HepG2 (cell line): ENCODE data around the gene MTM1. TPM values are rescaled to one million over a fixed set of nuclear protein-coding genes. Genes with fewer than 3 reads are reported as not detected.

ENCODE experiments used
- ATAC-seq: fragments of 200-7000 bp; cut with Tn5 transposase; 3 replicates; pipeline ENCODE4 v1.9.1; 2020; ENCODE audit warnings: mild to moderate bottlenecking, moderate library complexity
- BruUV-seq: library from RNA; stranded (reverse); fragments of 400-500 nt; replicated peaks from 2 replicates; lab custom pipeline; 2021; lab: Mats Ljungman, UMichigan
- CTCF ChIA-PET: fragments of 300-600 bp; formaldehyde crosslinking; extraction: SDS; loops from one replicate; lab custom pipeline; 2021; ENCODE audit warnings: low total read pairs, inconsistent platforms, low intra/inter-chr PET ratio; lab: Yijun Ruan, JAX
- POLR2A ChIA-PET: fragments of 350-600 bp; sonication (Branson Sonifier 250); formaldehyde crosslinking; loops from one replicate; lab custom pipeline; 2020; ENCODE audit warnings: antibody characterized with exemption, inconsistent platforms; lab: Yijun Ruan, JAX
- DNase-seq: peaks from one replicate; pipeline ENCODE4 v3.0.0-alpha.2; 2015; ENCODE audit warnings: low spot score
- FAIRE-seq: peaks from 3 replicates; lab custom pipeline; 2011; peaks lifted over from hg19 to GRCh38; lab: Jason Lieb, UNC
- H2AFZ ChIP-seq: one replicate; pipeline ENCODE4 v1.6.1; 2011; ENCODE audit warnings: low read length, inconsistent platforms
- H3K27ac ChIP-seq: fragments of 300-600 bp; 3 replicates; pipeline ENCODE4 v1.8.0; 2011; ENCODE audit warnings: mixed run types, mild to moderate bottlenecking, mixed read lengths, low read length, inconsistent platforms; ENCODE audit not compliant: insufficient read depth; ENCODE audit errors: extremely low read length
- H3K27me3 ChIP-seq, 2 experiments: fragments of 200-600 bp in 1 of 2; 2 replicates in 1 of 2; 3 replicates in 1 of 2; pipeline versions ENCODE4 v1.6.0 to v1.8.0; 2011; ENCODE audit warnings: low read length in 2 of 2, mild to moderate bottlenecking in 2 of 2, moderate library complexity in 2 of 2, inconsistent platforms in 1 of 2; ENCODE audit not compliant: insufficient read depth in 2 of 2, control insufficient read depth in 1 of 2
- H3K36me3 ChIP-seq, 2 experiments: fragments of 200-600 bp in 1 of 2; replicated peaks in 1 of 2; 2 replicates in 1 of 2; 3 replicates in 1 of 2; pipeline versions ENCODE4 v1.5.1 to v1.8.0; 2011; ENCODE audit warnings: low read length in 2 of 2, inconsistent platforms in 1 of 2; ENCODE audit not compliant: insufficient read depth in 2 of 2, control insufficient read depth in 1 of 2
- H3K4me1 ChIP-seq: 2 replicates; pipeline ENCODE4 v1.5.1; 2012; ENCODE audit warnings: low read length, inconsistent platforms; ENCODE audit not compliant: insufficient read depth
- H3K4me2 ChIP-seq: 2 replicates; pipeline ENCODE4 v1.6.0; 2011; ENCODE audit warnings: low read depth, low read length, inconsistent platforms
- H3K4me3 ChIP-seq, 3 experiments: fragments of 200-600 bp in 1 of 3; sonication (generic), shearing (Covaris generic) in 1 of 3; replicated peaks in 1 of 3; 2 replicates each; pipeline ENCODE4 v1.5.1; 2011 to 2016; ENCODE audit warnings: low read length in 3 of 3, inconsistent platforms in 2 of 3, low read depth in 2 of 3, mild to moderate bottlenecking in 2 of 3, control low read depth in 1 of 3, mixed read lengths in 1 of 3; ENCODE audit not compliant: insufficient read depth in 1 of 3
- H3K79me2 ChIP-seq: one replicate; pipeline ENCODE4 v1.6.1; 2011; ENCODE audit warnings: low read length, inconsistent platforms; ENCODE audit not compliant: insufficient read depth
- H3K9ac ChIP-seq: 2 replicates; pipeline ENCODE4 v1.6.0; 2011; ENCODE audit warnings: mild to moderate bottlenecking, low read depth, low read length, inconsistent platforms; ENCODE audit not compliant: insufficient read depth
- H3K9me3 ChIP-seq: 2 replicates; pipeline ENCODE4 v1.5.1; 2012; ENCODE audit warnings: mild to moderate bottlenecking, low read length
- H4K20me1 ChIP-seq: 2 replicates; pipeline ENCODE4 v1.6.0; 2011; ENCODE audit warnings: inconsistent platforms, mild to moderate bottlenecking, low read length, moderate library complexity; ENCODE audit not compliant: insufficient read depth
- CAMTA2 ChIP-seq: sonication (generic); formaldehyde crosslinking; IDR thresholded peaks from 2 replicates; pipeline ENCODE4 v1.4.0; 2020; ENCODE audit warnings: mild to moderate bottlenecking, missing genetic modification reagents, borderline replicate concordance
- DDIT3 ChIP-seq: sonication (generic); formaldehyde crosslinking; IDR thresholded peaks from 2 replicates; pipeline ENCODE4 v1.4.0; 2020; ENCODE audit warnings: mild to moderate bottlenecking, missing genetic modification reagents
- PCBP2 ChIP-seq: fragments of 200-400 bp; formaldehyde crosslinking; optimal IDR thresholded peaks from 2 replicates; pipeline ENCODE3; 2018; ENCODE audit warnings: low read length, low read depth; ENCODE audit not compliant: poor library complexity, severe bottlenecking
- SOX13 ChIP-seq, 3 experiments: fragments of 450-650 bp in 1 of 3; sonication (generic) in 1 of 3; formaldehyde crosslinking in 1 of 3; IDR thresholded peaks in 2 of 3; conservative IDR thresholded peaks in 1 of 3; 2 replicates each; pipeline versions ENCODE4 v1.5.0 to v1.6.1; 2016 to 2020; ENCODE audit warnings: antibody characterized with exemption in 1 of 3, mild to moderate bottlenecking in 1 of 3, missing compliant biosample characterization in 1 of 3, missing genetic modification reagents in 1 of 3, moderate library complexity in 1 of 3
- SOX6 ChIP-seq, 2 experiments: fragments of 450-650 bp in 1 of 2; sonication (generic) in 1 of 2; formaldehyde crosslinking in 1 of 2; IDR thresholded peaks; 2 replicates each; pipeline versions ENCODE4 v1.4.0 to v1.6.1; 2017 to 2020; ENCODE audit warnings: antibody characterized with exemption in 1 of 2, mild to moderate bottlenecking in 1 of 2, missing genetic modification reagents in 1 of 2
- ZNF660 ChIP-seq: sonication (generic); formaldehyde crosslinking; IDR thresholded peaks from 2 replicates; pipeline ENCODE4 v1.5.1; 2020; ENCODE audit warnings: mild to moderate bottlenecking, low read depth, missing genetic modification reagents, borderline replicate concordance
- ZNF737 ChIP-seq: sonication (generic); formaldehyde crosslinking; IDR thresholded peaks from 2 replicates; pipeline ENCODE4 v1.5.0; 2020; ENCODE audit warnings: missing genetic modification reagents, mild to moderate bottlenecking, borderline replicate concordance
- WGBS: methylation state at CpG from one replicate; pipeline ENCODE4 v1.1.6; 2017; ENCODE audit warnings: low lambda C conversion rate; 5-methylcytosine and 5-hydroxymethylcytosine counted together
- in situ Hi-C: cut with HindIII; loops from 2 replicates; pipeline ENCODE4 v1.10.0; 2017; ENCODE audit warnings: low pct_unique_long_range_greater_than_20kb; ENCODE audit not compliant: extremely low pct_ligation_motif_present
- intact Hi-C: fragments of 100-400 bp; cut with micrococcal nuclease; formaldehyde crosslinking; loops from one replicate; pipeline ENCODE4 v1.10.0; 2022; ENCODE audit not compliant: unreplicated experiment
- polyA plus RNA-seq, 8 experiments: library from polyadenylated mRNA; depleted of rRNA in 3 of 8; stranded (reverse) in 7 of 8; unstranded in 1 of 8; fragments of >200 nt; fragmentation: Illumina TruSeq in 4 of 8; extraction: Trizol in 4 of 8; gene quantifications; 2 replicates each; pipeline versions ENCODE4 v1.2.1 to v1.2.3, GENCODE V29; 2011 to 2016; ENCODE audit warnings: low read depth in 4 of 8, missing spikeins in 1 of 8, mixed read lengths in 1 of 8; ENCODE audit not compliant: insufficient read depth in 1 of 8
- total RNA-seq, 5 experiments: library from RNA; depleted of rRNA; stranded (reverse); fragments of >200 nt; fragmentation: Illumina TruSeq; extraction: Trizol; gene quantifications; 2 replicates each; pipeline ENCODE4 v1.2.3, GENCODE V29; 2016; ENCODE audit warnings: low read depth in 1 of 5

The MTM1 gene
- total and polyA plus RNA-seq, 2 of the 13 experiments (the other 11 are each of a cell fraction or from before 2014, with no cell fraction given) = 12.0 to 15.2 TPM

GRCh38 chrX:150573702-150574101 lies 5.3 kb downstream of the MTM1 start (continued):
- TF ChIP-seq SOX13 (IDR thresholded peaks at IDR 0.05) (no peak), SOX13 (CRISPR knock-in tag; conservative IDR thresholded peaks at IDR 0.05 in 1 of 2, IDR thresholded peaks at IDR 0.05 in 1 of 2) (no peak)

GRCh38 chrX:150574559-150575418 lies 6.4 kb downstream of the MTM1 start:
- FAIRE-seq = peak; percentile 48
- H3K4me2 ChIP-seq = peak overlapping the region; percentile 3; the same call in 1 of the 2 replicates
- peaks cover 76% of the 10 kb centered on the region for H3K4me1 ChIP-seq
- no peaks in the 10 kb centered on the region; a peak in 1 of 5 replicates for H3K36me3 ChIP-seq
- H3K9me3 ChIP-seq = no peaks in the 10 kb centered on the region
- H4K20me1 ChIP-seq = 0 out of 2 replicates have a peak, but pooled peaks cover 3% of the 10 kb centered on the region
- 75% methylated on average over 9 of the region's 13 CpGs for WGBS
- intact Hi-C loops = no loop called here
- TF ChIP-seq CAMTA2 (no peak), SOX6 (IDR thresholded peaks at IDR 0.05) (no peak), SOX6 (CRISPR knock-in tag; IDR thresholded peaks at IDR 0.05) (no peak), DDIT3 (CRISPR knock-in tag) (no peak), ZNF737 (CRISPR knock-in tag) (no peak), PCBP2 (no peak), ZNF660 (CRISPR knock-in tag) (no peak)
- TF ChIP-seq, all 625 proteins: peak for 0
- ChIA-PET POLR2A (no interaction called here), CTCF (no interaction called here)
- H3K9ac ChIP-seq = peak overlapping the region; percentile 22; the same call in 1 of the 2 replicates
- ATAC-seq = no peak
- no peak overlapping the region for H2AFZ ChIP-seq
- H3K79me2 ChIP-seq = peaks cover 89% of the 10 kb centered on the region
- no peak for DNase-seq
- no TSS peak for BruUV-seq
- peak overlapping the region; percentile 13 for H3K27ac ChIP-seq
- no peak overlapping the region for H3K4me3 ChIP-seq
- in situ Hi-C loops = no loop called here
- no peaks in the 10 kb centered on the region for H3K27me3 ChIP-seq
